Hepatocyte (in vitro differentiated cells): Measurements from ENCODE around the gene ALOXE3.

Experiments used
- EZH2 ChIP-seq: fragments of 200-600 bp; sonication (generic); IDR thresholded peaks from 2 replicates; pipeline ENCODE4 v1.6.1; 2016; ENCODE audit warnings: antibody characterized with exemption, mild to moderate bottlenecking, borderline replicate concordance
- TF ChIP-seq, protein P1 (sequence below): fragments of 200-600 bp; sonication (generic); IDR thresholded peaks from 2 replicates; pipeline ENCODE4 v1.5.1; 2016; ENCODE audit warnings: antibody characterized with exemption, mild to moderate bottlenecking; ENCODE audit not compliant: poor library complexity

DNA sequence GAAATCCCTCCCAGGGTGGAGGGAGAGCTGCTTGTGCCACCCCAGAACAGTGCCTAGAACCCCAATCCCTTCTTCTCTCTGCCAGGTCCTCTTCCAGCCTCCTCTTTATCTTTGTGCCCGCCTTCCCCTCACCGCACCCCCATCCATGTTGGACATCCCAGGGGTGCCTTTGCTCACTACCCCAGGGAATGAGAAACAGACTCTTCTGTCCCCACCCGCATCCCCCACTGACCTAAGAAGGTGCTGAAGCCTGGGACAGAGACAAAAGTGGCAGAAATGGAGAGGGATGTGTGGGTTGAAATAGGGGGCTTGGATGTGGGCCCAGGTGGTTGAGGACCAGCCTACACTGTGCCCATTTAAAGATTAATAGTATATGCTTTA lies 62.5 kb downstream of the ALOXE3 start:
- TF ChIP-seq, protein P1, sequence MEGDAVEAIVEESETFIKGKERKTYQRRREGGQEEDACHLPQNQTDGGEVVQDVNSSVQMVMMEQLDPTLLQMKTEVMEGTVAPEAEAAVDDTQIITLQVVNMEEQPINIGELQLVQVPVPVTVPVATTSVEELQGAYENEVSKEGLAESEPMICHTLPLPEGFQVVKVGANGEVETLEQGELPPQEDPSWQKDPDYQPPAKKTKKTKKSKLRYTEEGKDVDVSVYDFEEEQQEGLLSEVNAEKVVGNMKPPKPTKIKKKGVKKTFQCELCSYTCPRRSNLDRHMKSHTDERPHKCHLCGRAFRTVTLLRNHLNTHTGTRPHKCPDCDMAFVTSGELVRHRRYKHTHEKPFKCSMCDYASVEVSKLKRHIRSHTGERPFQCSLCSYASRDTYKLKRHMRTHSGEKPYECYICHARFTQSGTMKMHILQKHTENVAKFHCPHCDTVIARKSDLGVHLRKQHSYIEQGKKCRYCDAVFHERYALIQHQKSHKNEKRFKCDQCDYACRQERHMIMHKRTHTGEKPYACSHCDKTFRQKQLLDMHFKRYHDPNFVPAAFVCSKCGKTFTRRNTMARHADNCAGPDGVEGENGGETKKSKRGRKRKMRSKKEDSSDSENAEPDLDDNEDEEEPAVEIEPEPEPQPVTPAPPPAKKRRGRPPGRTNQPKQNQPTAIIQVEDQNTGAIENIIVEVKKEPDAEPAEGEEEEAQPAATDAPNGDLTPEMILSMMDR: no peak
- TF ChIP-seq EZH2: no peak
